SK-N-SH treated with all-trans-retinoic acid at 6 μM for 48 hours (cell line): ENCODE results near the gene SARS1.
A peak's percentile ranks its signal among the peaks of the same experiment; 100 is the strongest.
"Not testable (repeated sequence)": the region's sequence is repeated elsewhere in the genome, so short reads cannot be mapped to it uniquely, and the experiment has no call there.

ENCODE experiments used
- ATAC-seq: fragments of 200-7000 bp; cut with Tn5 transposase; 3 replicates; pipeline ENCODE4 v1.9.1; 2020; ENCODE audit warnings: mild to moderate bottlenecking, moderate library complexity
- ARNTL ChIP-seq: fragments of 450-650 bp; formaldehyde crosslinking; IDR thresholded peaks from 2 replicates; pipeline ENCODE4 v1.5.0; 2020; ENCODE audit warnings: low read depth, mild to moderate bottlenecking, moderate library complexity, borderline replicate concordance
- CSDC2 ChIP-seq: fragments of 250-450 bp; sonication (Bioruptor Pico); IDR thresholded peaks from 2 replicates; pipeline ENCODE4 v1.5.0; 2020; ENCODE audit warnings: mild to moderate bottlenecking, moderate library complexity
- ESRRG ChIP-seq: fragments of 250-450 bp; sonication (Bioruptor Pico); IDR thresholded peaks from 2 replicates; pipeline ENCODE4 v1.6.1; 2021; ENCODE audit warnings: mild to moderate bottlenecking
- GLIS3 ChIP-seq: fragments of 250-450 bp; sonication (Bioruptor Pico); IDR thresholded peaks from 2 replicates; pipeline ENCODE4 v1.5.0; 2020; ENCODE audit warnings: mild to moderate bottlenecking, moderate library complexity
- OSR1 ChIP-seq: fragments of 250-450 bp; sonication (Bioruptor Pico); IDR thresholded peaks from 2 replicates; pipeline ENCODE4 v1.8.0; 2022; ENCODE audit warnings: moderate library complexity, mild to moderate bottlenecking, inconsistent platforms
- PATZ1 ChIP-seq: fragments of 250-450 bp; sonication (Bioruptor Pico); IDR thresholded peaks from 2 replicates; pipeline ENCODE4 v1.8.0; 2020; ENCODE audit warnings: mild to moderate bottlenecking, moderate library complexity, borderline replicate concordance
- POU6F1 ChIP-seq: fragments of 250-450 bp; sonication (Bioruptor Pico); IDR thresholded peaks from 2 replicates; pipeline ENCODE4 v1.8.0; 2021; ENCODE audit warnings: low read depth, mild to moderate bottlenecking, moderate library complexity, borderline replicate concordance
- PPARA ChIP-seq: fragments of 250-450 bp; sonication (Bioruptor Pico); IDR thresholded peaks from 2 replicates; pipeline ENCODE4 v1.5.0; 2020; ENCODE audit warnings: mild to moderate bottlenecking, borderline replicate concordance
- SNAI2 ChIP-seq: fragments of 250-450 bp; sonication (Bioruptor Pico); IDR thresholded peaks from 2 replicates; pipeline ENCODE4 v1.5.0; 2020; ENCODE audit warnings: mild to moderate bottlenecking, moderate library complexity
- TCF4 ChIP-seq: fragments of 250-450 bp; sonication (Bioruptor Pico); IDR thresholded peaks from 2 replicates; pipeline ENCODE4 v1.8.0; 2021; ENCODE audit warnings: mild to moderate bottlenecking, moderate library complexity, borderline replicate concordance
- TSHZ2 ChIP-seq: fragments of 250-450 bp; sonication (Bioruptor Pico); IDR thresholded peaks from 2 replicates; pipeline ENCODE4 v1.5.0; 2020; ENCODE audit warnings: mild to moderate bottlenecking, moderate library complexity
- ZFP3 ChIP-seq: fragments of 250-450 bp; sonication (Bioruptor Pico); IDR thresholded peaks from 2 replicates; pipeline ENCODE4 v1.5.0; 2020; ENCODE audit warnings: mild to moderate bottlenecking, moderate library complexity
- ZNF70 ChIP-seq: fragments of 450-650 bp; formaldehyde crosslinking; IDR thresholded peaks from 2 replicates; pipeline ENCODE4 v1.5.0; 2020; ENCODE audit warnings: mild to moderate bottlenecking, moderate library complexity
- TF ChIP-seq, protein P1 (sequence below): fragments of 250-450 bp; sonication (Bioruptor Pico); IDR thresholded peaks from 2 replicates; pipeline ENCODE4 v1.5.1; 2021; ENCODE audit warnings: mild to moderate bottlenecking, moderate library complexity

Gene SARS1

GRCh38 chr1:109282952-109283747 is 69.4 kb downstream of the SARS1 start, which contains the start of gene PSRC1:
Gene PSRC1 (minus strand): TSS chr1:109283145.
- no peak for TF ChIP-seq GLIS3 (CRISPR knock-in tag)
- TF ChIP-seq, protein P1, sequence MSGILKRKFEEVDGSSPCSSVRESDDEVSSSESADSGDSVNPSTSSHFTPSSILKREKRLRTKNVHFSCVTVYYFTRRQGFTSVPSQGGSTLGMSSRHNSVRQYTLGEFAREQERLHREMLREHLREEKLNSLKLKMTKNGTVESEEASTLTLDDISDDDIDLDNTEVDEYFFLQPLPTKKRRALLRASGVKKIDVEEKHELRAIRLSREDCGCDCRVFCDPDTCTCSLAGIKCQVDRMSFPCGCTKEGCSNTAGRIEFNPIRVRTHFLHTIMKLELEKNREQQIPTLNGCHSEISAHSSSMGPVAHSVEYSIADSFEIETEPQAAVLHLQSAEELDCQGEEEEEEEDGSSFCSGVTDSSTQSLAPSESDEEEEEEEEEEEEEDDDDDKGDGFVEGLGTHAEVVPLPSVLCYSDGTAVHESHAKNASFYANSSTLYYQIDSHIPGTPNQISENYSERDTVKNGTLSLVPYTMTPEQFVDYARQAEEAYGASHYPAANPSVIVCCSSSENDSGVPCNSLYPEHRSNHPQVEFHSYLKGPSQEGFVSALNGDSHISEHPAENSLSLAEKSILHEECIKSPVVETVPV = no peak
- TF ChIP-seq ZNF70 (CRISPR knock-in tag) = no peak
- TF ChIP-seq SNAI2 (CRISPR knock-in tag) = 0 out of 2 replicates have a peak, but pooled peaks have one; percentile 16
- no peak for TF ChIP-seq PPARA (CRISPR knock-in tag)
- peak; percentile 83; the same call in 1 of the 2 replicates for TF ChIP-seq PATZ1 (CRISPR knock-in tag)
- ATAC-seq = peak; percentile 98

GRCh38 chr1:109283748-109284600 is 70.3 kb downstream of the SARS1 start:
- no peak for TF ChIP-seq TSHZ2 (CRISPR knock-in tag)
- no peak for TF ChIP-seq POU6F1 (CRISPR knock-in tag)
- TF ChIP-seq ARNTL (CRISPR knock-in tag) = no peak
- no peak for TF ChIP-seq OSR1 (CRISPR knock-in tag)
- no peak for TF ChIP-seq PPARA (CRISPR knock-in tag)
- no peak for TF ChIP-seq CSDC2 (CRISPR knock-in tag)
- no peak for TF ChIP-seq ZNF70 (CRISPR knock-in tag)
- no peak for TF ChIP-seq SNAI2 (CRISPR knock-in tag)
- no peak for TF ChIP-seq TCF4
- no peak for TF ChIP-seq ZFP3 (CRISPR knock-in tag)
- no peak for TF ChIP-seq ESRRG (CRISPR knock-in tag)
- no peak for ATAC-seq

- not testable (repeated sequence) for ATAC-seq
Measured at GRCh38 chr1:109286762-109287161, 73.0 kb downstream of the SARS1 start.
